Measurements from ENCODE around the gene ANK2. TPM values are rescaled to one million over a fixed set of nuclear protein-coding genes. Genes with fewer than 3 reads are reported as not detected.

The ANK2 gene
- total and polyA plus RNA-seq, 2 of the 13 experiments (the other 11 are each of a cell fraction or from before 2014, with no cell fraction given), result 2.7 to 15.1 TPM

- H3K27me3 ChIP-seq (ENCODE audit: control insufficient read depth in 1 of 2, insufficient read depth in 2 of 2, low read length in 2 of 2), result no peaks in the 10 kb centered on the region
- H3K4me1 ChIP-seq (ENCODE audit: insufficient read depth, low read length), result peaks cover 73% of the 10 kb centered on the region
- intact Hi-C loops (cut with micrococcal nuclease; ENCODE audit: unreplicated experiment), result loop anchor here (10.0 kb wide), 1 partner anchor 621 kb away; the partner anchor contains the start of gene CAMK2D
- no peak overlapping the region for H3K4me2 ChIP-seq (ENCODE audit: low read depth, low read length)
- ChIA-PET POLR2A (no interaction called here), CTCF (ENCODE audit: low intra/inter-chr PET ratio, low total read pairs) (no interaction called here)
- WGBS (ENCODE audit: low lambda C conversion rate), result 90% methylated on average over 2 of the region's 2 CpGs
- FAIRE-seq (no peak), DNase-seq (ENCODE audit: low spot score) (no peak), ATAC-seq (no peak)
- no peaks in the 10 kb centered on the region for H3K36me3 ChIP-seq (replicated peaks in 1 of 2; ENCODE audit: control insufficient read depth in 1 of 2, insufficient read depth in 2 of 2, low read length in 2 of 2)
- H3K4me3 ChIP-seq (replicated peaks in 1 of 3; ENCODE audit: insufficient read depth in 1 of 3, low read depth in 2 of 3, low read length in 3 of 3), result no peak overlapping the region
- H2AFZ ChIP-seq (ENCODE audit: low read length), result no peak overlapping the region
- H3K9ac ChIP-seq (ENCODE audit: insufficient read depth, low read depth, low read length), result no peak overlapping the region
- H4K20me1 ChIP-seq (ENCODE audit: insufficient read depth, low read length), result no peaks in the 10 kb centered on the region
- H3K9me3 ChIP-seq (ENCODE audit: low read length), result no peaks in the 10 kb centered on the region
- H3K27ac ChIP-seq (ENCODE audit: extremely low read length, insufficient read depth, low read length), result no peak overlapping the region
- no peaks in the 10 kb centered on the region for H3K79me2 ChIP-seq (ENCODE audit: insufficient read depth, low read length)
- no TSS peak for BruUV-seq (replicated peaks)
- TF ChIP-seq CHD2 (IDR thresholded peaks at IDR 0.05; ENCODE audit: low read depth, low read length), result no peak
- no peak for TF ChIP-seq MIER2 (CRISPR knock-in tag; IDR thresholded peaks at IDR 0.05)
- no peak for TF ChIP-seq MBD4 (IDR thresholded peaks at IDR 0.05; ENCODE audit: borderline replicate concordance, low read length)
- no peak for TF ChIP-seq ZMAT5 (CRISPR knock-in tag; IDR thresholded peaks at IDR 0.05; ENCODE audit: borderline replicate concordance, low read depth)
- no peak for TF ChIP-seq ZNF3 (CRISPR knock-in tag; IDR thresholded peaks at IDR 0.05)
- TF ChIP-seq ZNF101 (CRISPR knock-in tag; IDR thresholded peaks at IDR 0.05; ENCODE audit: borderline replicate concordance, low read depth), result no peak
- TF ChIP-seq ZNF10 (CRISPR knock-in tag; IDR thresholded peaks at IDR 0.05; ENCODE audit: borderline replicate concordance, low read depth), result no peak
- TF ChIP-seq ZEB1 (IDR thresholded peaks at IDR 0.05; ENCODE audit: insufficient replicate concordance, low read depth), result no peak
- TF ChIP-seq SMAD3 (CRISPR knock-in tag; IDR thresholded peaks at IDR 0.05), result no peak
- no peak for TF ChIP-seq ATF5 (CRISPR knock-in tag; IDR thresholded peaks at IDR 0.05; ENCODE audit: low read depth)
- no peak for TF ChIP-seq ATRX (CRISPR knock-in tag; IDR thresholded peaks at IDR 0.05; ENCODE audit: borderline replicate concordance)
- no peak for TF ChIP-seq ZMYM2 (CRISPR knock-in tag; IDR thresholded peaks at IDR 0.05)
- TF ChIP-seq SOX13 (IDR thresholded peaks at IDR 0.05), result no peak
- no peak for TF ChIP-seq SOX13 (CRISPR knock-in tag; conservative IDR thresholded peaks at IDR 0.05 in 1 of 2, IDR thresholded peaks at IDR 0.05 in 1 of 2)
- no peak for TF ChIP-seq HMGA1 (CRISPR knock-in tag; conservative IDR thresholded peaks at IDR 0.05)
- in situ Hi-C loops (cut with HindIII; ENCODE audit: extremely low pct_ligation_motif_present, low pct_unique_long_range_greater_than_20kb), result no loop called here
These were observed 94.6 kb downstream of the ANK2 start for GRCh38 chr4:113144091-113144490.
